RWPE2 (cell line): ENCODE measurements around the gene TEX52.

Experiments used
- ATAC-seq: fragments of 200-7000 bp; cut with Tn5 transposase; 3 replicates; pipeline ENCODE4 v1.9.1; 2021; ENCODE audit warnings: low read depth
- DNase-seq: peaks from one replicate; pipeline ENCODE4 v3.0.0-alpha.2; 2020; ENCODE audit warnings: low spot score
- H3K27ac ChIP-seq: fragments of 450-650 bp; 2 replicates; pipeline ENCODE4 v1.5.1; 2017; ENCODE audit warnings: mild to moderate bottlenecking; ENCODE audit not compliant: poor library complexity, severe bottlenecking
- H3K27me3 ChIP-seq: fragments of 250-450 bp; sonication (Bioruptor Pico); 2 replicates; pipeline ENCODE4 v1.5.1; 2021; ENCODE audit warnings: mild to moderate bottlenecking, moderate library complexity; ENCODE audit not compliant: insufficient read depth, poor library complexity, severe bottlenecking
- H3K36me3 ChIP-seq: fragments of 250-450 bp; sonication (Bioruptor Pico); 2 replicates; pipeline ENCODE4 v1.5.1; 2020; ENCODE audit warnings: low read depth, mild to moderate bottlenecking, moderate library complexity
- H3K4me1 ChIP-seq: fragments of 250-450 bp; sonication (Bioruptor Pico); 2 replicates; pipeline ENCODE4 v1.5.1; 2021; ENCODE audit warnings: mild to moderate bottlenecking, moderate library complexity; ENCODE audit not compliant: insufficient read depth, poor library complexity, severe bottlenecking
- H3K4me3 ChIP-seq: fragments of 250-450 bp; sonication (Bioruptor Pico); 2 replicates; pipeline ENCODE4 v1.5.1; 2021; ENCODE audit warnings: mild to moderate bottlenecking, moderate library complexity; ENCODE audit not compliant: severe bottlenecking
- H3K9me3 ChIP-seq: fragments of 250-450 bp; sonication (Bioruptor Pico); 2 replicates; pipeline ENCODE4 v1.5.1; 2021; ENCODE audit warnings: mild to moderate bottlenecking, moderate library complexity; ENCODE audit not compliant: severe bottlenecking
- CTCF ChIP-seq: fragments of 450-650 bp; IDR thresholded peaks from one replicate; pipeline ENCODE4 v1.5.1; 2017; ENCODE audit warnings: mild to moderate bottlenecking, moderate library complexity; ENCODE audit not compliant: poor library complexity, severe bottlenecking

The TEX52 gene

GRCh38 chr12:2841056-2841650, 15.7 kb downstream of the TEX52 start:
- Histone ChIP-seq H3K27ac (no peak overlapping the region), H3K4me1 (no peaks in the 10 kb centered on the region), H3K27me3 (no peaks in the 10 kb centered on the region), H3K4me3 (no peak overlapping the region), H3K9me3 (no peaks in the 10 kb centered on the region), H3K36me3 (no peaks in the 10 kb centered on the region)
- ATAC-seq (no peak), DNase-seq (no peak)
- no peak for TF ChIP-seq CTCF

GRCh38 chr12:2836574-2836973, 20.3 kb downstream of the TEX52 start:
- ATAC-seq (no peak), DNase-seq (no peak)
- Histone ChIP-seq H3K4me1 (no peaks in the 10 kb centered on the region), H3K27ac (no peak overlapping the region), H3K9me3 (no peaks in the 10 kb centered on the region), H3K36me3 (no peaks in the 10 kb centered on the region), H3K27me3 (no peaks in the 10 kb centered on the region), H3K4me3 (no peak overlapping the region)
- no peak for TF ChIP-seq CTCF

GRCh38 chr12:2835691-2836403, 21.0 kb downstream of the TEX52 start:
- H3K27me3 ChIP-seq = no peaks in the 10 kb centered on the region
- DNase-seq = no peak
- TF ChIP-seq CTCF = no peak

GRCh38 chr12:2834581-2835491, 22.0 kb downstream of the TEX52 start, which contains the start of gene NRIP2:
TSS of gene NRIP2 (minus strand) at chr12:2835035. CDS start at chr12:2834983, 52 bp downstream.
- Histone ChIP-seq H3K36me3 (no peaks in the 10 kb centered on the region), H3K9me3 (no peaks in the 10 kb centered on the region), H3K4me3 (no peak within 1 kb of the TSS), H3K27me3 (no peaks in the 10 kb centered on the region), H3K27ac (no peak within 1 kb of the TSS), H3K4me1 (no peaks in the 10 kb centered on the region)
- ATAC-seq (peak; percentile 19; the same call in 2 of the 3 replicates), DNase-seq (no peak)
- no peak for TF ChIP-seq CTCF

More at GRCh38 chr12:2835691-2836403, 21.0 kb downstream of the TEX52 start:
- H3K27ac ChIP-seq = no peak overlapping the region
- H3K4me1 ChIP-seq = no peaks in the 10 kb centered on the region
- H3K4me3 ChIP-seq = no peak overlapping the region
- no peaks in the 10 kb centered on the region for H3K36me3 ChIP-seq
- no peak for ATAC-seq
- H3K9me3 ChIP-seq = no peaks in the 10 kb centered on the region
